ENCODE measurements around the gene CSPG4. TPM values are rescaled to one million over a fixed set of nuclear protein-coding genes. Genes with fewer than 3 reads are reported as not detected.

CSPG4 gene, protein sequence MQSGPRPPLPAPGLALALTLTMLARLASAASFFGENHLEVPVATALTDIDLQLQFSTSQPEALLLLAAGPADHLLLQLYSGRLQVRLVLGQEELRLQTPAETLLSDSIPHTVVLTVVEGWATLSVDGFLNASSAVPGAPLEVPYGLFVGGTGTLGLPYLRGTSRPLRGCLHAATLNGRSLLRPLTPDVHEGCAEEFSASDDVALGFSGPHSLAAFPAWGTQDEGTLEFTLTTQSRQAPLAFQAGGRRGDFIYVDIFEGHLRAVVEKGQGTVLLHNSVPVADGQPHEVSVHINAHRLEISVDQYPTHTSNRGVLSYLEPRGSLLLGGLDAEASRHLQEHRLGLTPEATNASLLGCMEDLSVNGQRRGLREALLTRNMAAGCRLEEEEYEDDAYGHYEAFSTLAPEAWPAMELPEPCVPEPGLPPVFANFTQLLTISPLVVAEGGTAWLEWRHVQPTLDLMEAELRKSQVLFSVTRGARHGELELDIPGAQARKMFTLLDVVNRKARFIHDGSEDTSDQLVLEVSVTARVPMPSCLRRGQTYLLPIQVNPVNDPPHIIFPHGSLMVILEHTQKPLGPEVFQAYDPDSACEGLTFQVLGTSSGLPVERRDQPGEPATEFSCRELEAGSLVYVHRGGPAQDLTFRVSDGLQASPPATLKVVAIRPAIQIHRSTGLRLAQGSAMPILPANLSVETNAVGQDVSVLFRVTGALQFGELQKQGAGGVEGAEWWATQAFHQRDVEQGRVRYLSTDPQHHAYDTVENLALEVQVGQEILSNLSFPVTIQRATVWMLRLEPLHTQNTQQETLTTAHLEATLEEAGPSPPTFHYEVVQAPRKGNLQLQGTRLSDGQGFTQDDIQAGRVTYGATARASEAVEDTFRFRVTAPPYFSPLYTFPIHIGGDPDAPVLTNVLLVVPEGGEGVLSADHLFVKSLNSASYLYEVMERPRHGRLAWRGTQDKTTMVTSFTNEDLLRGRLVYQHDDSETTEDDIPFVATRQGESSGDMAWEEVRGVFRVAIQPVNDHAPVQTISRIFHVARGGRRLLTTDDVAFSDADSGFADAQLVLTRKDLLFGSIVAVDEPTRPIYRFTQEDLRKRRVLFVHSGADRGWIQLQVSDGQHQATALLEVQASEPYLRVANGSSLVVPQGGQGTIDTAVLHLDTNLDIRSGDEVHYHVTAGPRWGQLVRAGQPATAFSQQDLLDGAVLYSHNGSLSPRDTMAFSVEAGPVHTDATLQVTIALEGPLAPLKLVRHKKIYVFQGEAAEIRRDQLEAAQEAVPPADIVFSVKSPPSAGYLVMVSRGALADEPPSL (N-terminal part only)
- 2.1 and 22.7 TPM in 2 replicates for total RNA-seq

DNA sequence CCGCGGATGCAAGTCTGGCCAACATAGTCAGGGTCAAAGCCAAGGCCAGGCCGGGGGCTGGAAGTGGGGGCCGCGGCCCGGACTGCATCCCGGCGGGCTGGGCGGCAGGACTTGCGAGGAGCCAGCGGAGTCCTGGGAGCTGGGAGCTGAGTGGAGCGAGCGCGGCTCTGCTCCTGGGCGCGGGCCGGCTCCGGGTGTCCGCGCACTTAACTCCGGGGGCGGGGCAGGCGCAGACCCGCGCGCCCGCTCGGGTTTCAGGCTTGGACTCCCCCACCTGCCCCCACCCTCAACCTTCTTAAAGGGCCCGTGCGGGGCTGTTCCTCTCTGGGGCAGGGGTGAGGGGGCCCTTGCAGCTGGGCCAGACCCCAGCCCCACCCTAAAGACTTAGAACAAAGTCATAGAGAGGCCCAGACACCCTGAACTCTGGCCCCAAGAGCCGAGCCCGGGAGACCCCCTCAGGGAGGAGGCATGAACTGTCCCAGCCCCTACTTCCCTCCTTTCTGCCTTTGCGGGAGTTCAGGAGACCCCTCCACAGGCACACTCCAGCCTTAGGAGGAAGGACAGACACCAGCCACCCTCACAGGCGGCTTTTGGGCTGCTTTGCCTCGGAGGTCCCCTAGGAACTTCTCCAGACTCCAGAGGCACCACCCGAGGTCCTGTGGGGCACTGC lies at the start of gene CSPG4:
Gene CSPG4, minus strand, starts transcription at position 181 of the 670 bp plus-strand sequence. Its CDS starts 93 bp downstream, at position 88.

DNA sequence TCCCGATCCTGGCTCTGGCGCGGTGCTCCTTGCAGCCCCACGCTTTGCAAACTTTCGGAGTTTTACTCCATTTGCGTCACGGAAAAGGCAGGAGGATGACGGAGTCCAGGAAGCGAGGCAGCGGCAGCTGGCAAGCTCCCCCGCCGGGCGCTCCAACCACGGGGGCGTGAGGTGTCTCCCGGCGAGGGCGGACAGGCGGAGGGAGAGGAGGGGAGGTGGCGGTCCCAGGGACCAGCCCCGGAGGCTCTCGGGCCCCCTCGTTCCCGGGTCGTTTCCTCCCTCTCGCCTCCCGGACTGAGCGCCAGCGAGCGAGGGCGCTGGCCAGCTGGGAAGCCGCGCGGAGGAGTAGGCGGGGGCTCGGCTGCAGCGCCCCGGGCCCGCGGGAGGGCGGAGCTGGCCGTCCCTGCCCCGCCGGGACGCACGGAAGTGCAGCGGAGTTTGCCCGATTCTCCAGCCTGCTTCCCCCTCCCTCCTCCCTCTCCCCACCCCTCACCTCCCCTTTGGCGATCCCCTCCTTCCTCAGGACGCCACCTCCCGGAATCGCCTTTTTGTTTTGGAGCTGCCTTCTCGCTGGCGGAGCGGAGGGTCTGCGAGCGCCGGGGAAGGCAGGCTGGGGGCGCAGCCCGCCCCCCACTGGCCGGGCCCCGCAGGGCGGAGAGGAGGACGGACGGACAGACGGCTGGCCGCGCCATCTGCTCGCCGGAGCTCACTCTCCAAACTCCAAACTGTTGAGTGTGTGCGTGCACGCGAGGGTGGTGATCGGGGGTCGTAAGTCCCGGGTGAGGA lies 65.1 kb downstream of the CSPG4 start, which contains the start of gene SNX33:
Gene SNX33, plus strand, starts transcription at position 543 of the 786 bp plus-strand sequence. CDS start 1,191 bp downstream, outside the sequence.

DNA sequence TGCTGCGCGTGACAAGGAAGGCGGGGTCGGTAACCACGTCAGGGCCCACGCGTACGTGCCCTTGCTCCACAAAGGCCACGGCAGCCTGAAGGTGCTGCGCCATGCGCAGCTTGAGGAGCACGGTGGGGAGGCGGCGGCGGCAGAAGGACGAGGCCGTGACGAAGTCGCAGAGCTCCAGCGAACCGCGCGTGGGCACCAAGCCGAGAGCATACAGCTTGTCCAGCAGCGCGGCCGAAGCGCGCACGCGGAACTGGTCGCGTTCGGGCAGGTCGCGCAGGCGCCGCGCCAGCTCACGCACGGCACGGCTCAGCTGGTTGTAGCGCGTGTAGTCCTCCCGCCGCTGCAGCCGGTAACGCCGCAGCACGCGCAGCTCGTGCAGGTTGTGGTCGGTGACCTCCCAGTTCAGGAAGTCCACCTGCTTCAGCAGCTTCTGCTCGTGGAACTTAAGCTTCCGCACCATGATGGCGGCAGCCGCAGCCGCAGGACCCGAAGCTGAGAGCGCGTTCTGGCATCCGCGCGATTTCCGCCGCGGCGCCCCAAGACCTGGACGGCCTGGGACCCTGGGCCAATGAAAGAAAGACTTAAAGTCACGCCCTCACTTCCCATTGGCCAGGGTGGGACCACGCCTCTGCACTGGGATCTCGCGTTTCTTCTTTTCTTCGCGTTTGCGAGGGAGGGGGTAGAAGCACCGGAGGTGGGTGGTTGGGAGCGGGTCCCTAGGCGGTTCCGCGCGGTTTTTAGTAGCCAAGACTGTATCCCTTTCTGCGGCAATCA lies 72.8 kb downstream of the CSPG4 start, which contains the start of gene IMP3:
Gene IMP3, minus strand, starts transcription at position 516 of the 774 bp plus-strand sequence. Its CDS starts 56 bp downstream, at position 460.

DNA sequence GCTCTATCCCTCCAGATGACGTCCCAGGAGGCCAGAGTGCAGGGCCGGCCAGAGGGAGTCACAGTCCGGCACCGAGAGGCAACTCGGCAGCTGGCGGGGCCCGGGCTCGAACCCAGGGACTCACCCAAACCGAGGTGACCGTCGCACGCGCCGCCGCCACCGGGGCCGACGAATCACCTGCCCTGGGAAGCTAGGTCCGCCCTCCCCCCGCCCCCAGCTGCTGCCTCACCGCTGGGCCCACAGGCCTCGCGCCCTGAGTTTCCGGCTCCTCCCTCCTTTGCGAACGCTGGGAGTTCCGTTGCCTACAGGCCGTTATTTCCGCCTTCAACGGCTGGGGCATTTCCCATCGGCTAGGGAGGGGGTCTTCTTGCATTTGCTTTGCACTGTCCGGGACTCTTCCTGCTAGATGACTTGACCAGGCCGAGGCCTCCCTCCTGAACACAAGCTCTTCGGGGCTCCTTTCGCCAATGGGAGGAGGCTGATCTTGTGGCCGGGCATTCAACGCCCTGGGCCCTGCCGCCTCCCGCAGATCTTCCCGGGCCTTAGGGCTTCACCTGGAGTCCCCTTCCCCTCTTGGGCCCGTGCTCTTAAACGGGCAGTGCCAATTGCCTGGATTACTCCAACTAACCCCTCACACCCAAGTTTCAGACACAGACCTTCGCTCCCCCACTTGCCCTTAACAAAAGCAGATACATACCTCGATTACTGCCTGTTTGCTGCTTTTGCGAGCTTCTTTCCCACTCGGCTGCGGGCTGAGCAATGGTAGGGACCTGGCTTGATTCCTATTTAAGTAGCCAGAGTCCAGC lies 86.9 kb downstream of the CSPG4 start, which contains the start of gene SNUPN:
Gene SNUPN, minus strand, starts transcription at position 184 of the 806 bp plus-strand sequence. CDS start 4,674 bp downstream, outside the sequence.

Other genes with a start within 250 kb of the CSPG4 start
- 17.3 and 17.4 TPM in 2 replicates for gene PTPN9, start 133.5 kb downstream of the CSPG4 start, total RNA-seq
- 13.5 and 20.2 TPM in 2 replicates for gene SNUPN, start 87.1 kb downstream of the CSPG4 start, total RNA-seq
- gene IMP3, start 72.6 kb downstream of the CSPG4 start, total RNA-seq, result 133 and 156 TPM in 2 replicates
- 23.0 and 24.8 TPM in 2 replicates for gene SNX33, start 64.9 kb downstream of the CSPG4 start, total RNA-seq
- 37.3 and 55.4 TPM in 2 replicates for gene UBE2Q2, start 130.6 kb upstream of the CSPG4 start, total RNA-seq
- gene FBXO22, start 191.0 kb upstream of the CSPG4 start, total RNA-seq, result 74.4 and 82.4 TPM in 2 replicates